ENCODE data around the gene ARPC3. TPM values are rescaled to one million over a fixed set of nuclear protein-coding genes. Genes with fewer than 3 reads are reported as not detected.
A peak's percentile ranks its signal among the peaks of the same experiment; 100 is the strongest.
"Not testable (repeated sequence)": the region's sequence is repeated elsewhere in the genome, so short reads cannot be mapped to it uniquely, and the experiment has no call there.

ARPC3 gene
- total RNA-seq, 4 donors from 2014 or later = 153 to 297 (median 181) TPM

GRCh38 chr12:110453569-110454296, 3.6 kb upstream of the ARPC3 start:
- 90 to 92% methylated on average over 4 of the region's 4 CpGs for WGBS, 2 donors

GRCh38 chr12:110451263-110451662, 1.1 kb upstream of the ARPC3 start:
- Histone ChIP-seq H3K4me3 (no peak overlapping the region), H3K27ac (peak overlapping the region in 1 of 4 donors; percentile 95), H3K4me1 (peaks cover 0 to 33% (median 19%) of the 10 kb centered on the region in 4 donors), H3K27me3 (no peaks in the 10 kb centered on the region), H3K9me3 (no peaks in the 10 kb centered on the region), H3K36me3 (peaks cover 0 to 44% (median 0%) of the 10 kb centered on the region in 3 donors)
- TF ChIP-seq CTCF (IDR thresholded peaks at IDR 0.05) = no peak
- no peak for TF ChIP-seq EP300 (IDR thresholded peaks at IDR 0.05)
- TF ChIP-seq POLR2A (IDR thresholded peaks at IDR 0.05) = no peak
- 69 to 74% methylated on average over 1 of the region's 1 CpG for WGBS, 2 donors
- no peak for DNase-seq (ENCODE audit: low spot score in 2 of 2)

More at GRCh38 chr12:110453569-110454296, 3.6 kb upstream of the ARPC3 start:
- Histone ChIP-seq H3K27ac (no peak overlapping the region), H3K9me3 (no peaks in the 10 kb centered on the region), H3K27me3 (no peaks in the 10 kb centered on the region), H3K4me1 (peaks cover 0 to 11% (median 8%) of the 10 kb centered on the region in 4 donors), H3K36me3 (peaks cover 0 to 58% (median 0%) of the 10 kb centered on the region in 3 donors), H3K4me3 (no peak overlapping the region)
- no peak for DNase-seq (ENCODE audit: low spot score in 2 of 2)
- TF ChIP-seq POLR2A (IDR thresholded peaks at IDR 0.05) = no peak
- TF ChIP-seq CTCF (IDR thresholded peaks at IDR 0.05) = no peak
- no peak for TF ChIP-seq EP300 (IDR thresholded peaks at IDR 0.05)

- H3K27ac ChIP-seq = no peak overlapping the region
- H3K4me1 ChIP-seq = peaks cover 0 to 35% (median 19%) of the 10 kb centered on the region in 4 donors
- TF ChIP-seq CTCF (IDR thresholded peaks at IDR 0.05) = no peak
- TF ChIP-seq POLR2A (IDR thresholded peaks at IDR 0.05) = no peak
- no peak for TF ChIP-seq EP300 (IDR thresholded peaks at IDR 0.05)
- H3K27me3 ChIP-seq = no peaks in the 10 kb centered on the region
- 89 to 95% methylated on average over 3 of the region's 3 CpGs for WGBS, 2 donors
- DNase-seq (ENCODE audit: low spot score in 2 of 2) = no peak
- peaks cover 2 to 70% (median 31%) of the 10 kb centered on the region in 3 donors for H3K36me3 ChIP-seq
- H3K4me3 ChIP-seq = no peak overlapping the region
- H3K9me3 ChIP-seq = no peaks in the 10 kb centered on the region
Measured at GRCh38 chr12:110444455-110444854, 5.7 kb downstream of the ARPC3 start.

GRCh38 chr12:110436231-110436630, 13.9 kb downstream of the ARPC3 start:
- 66% methylated on average over 2 of the region's 2 CpGs for WGBS, 2 donors
- H3K4me1 ChIP-seq = no peaks in the 10 kb centered on the region
- TF ChIP-seq POLR2A (IDR thresholded peaks at IDR 0.05) (no peak), EP300 (IDR thresholded peaks at IDR 0.05) (no peak), CTCF (IDR thresholded peaks at IDR 0.05) (no peak)
- no peak overlapping the region for H3K4me3 ChIP-seq
- no peak for DNase-seq (ENCODE audit: low spot score in 2 of 2)
- H3K27me3 ChIP-seq = no peaks in the 10 kb centered on the region
- H3K9me3 ChIP-seq = no peaks in the 10 kb centered on the region
- H3K27ac ChIP-seq = no peak overlapping the region
- peaks cover 3 to 77% (median 19%) of the 10 kb centered on the region in 3 donors for H3K36me3 ChIP-seq

GRCh38 chr12:110431957-110432587, 18.1 kb downstream of the ARPC3 start:
- Histone ChIP-seq H3K9me3 (no peaks in the 10 kb centered on the region), H3K27me3 (no peaks in the 10 kb centered on the region), H3K4me3 (peak overlapping the region; percentile 17 to 58 (median 42)), H3K36me3 (peaks cover 0 to 36% (median 0%) of the 10 kb centered on the region in 3 donors), H3K4me1 (no peaks in the 10 kb centered on the region), H3K27ac (peak overlapping the region in 3 of 4 donors; percentile 4 to 81 (median 72))
- no peak for TF ChIP-seq EP300 (IDR thresholded peaks at IDR 0.05)
- no peak for TF ChIP-seq POLR2A (IDR thresholded peaks at IDR 0.05)
- TF ChIP-seq CTCF (IDR thresholded peaks at IDR 0.05) = no peak
- DNase-seq (ENCODE audit: low spot score in 2 of 2) = no peak
- 88 to 90% methylated on average over 12 of the region's 12 CpGs for WGBS, 2 donors

- H3K27me3 ChIP-seq; H3K4me1 ChIP-seq; H3K4me3 ChIP-seq; DNase-seq (ENCODE audit: low spot score in 2 of 2); H3K27ac ChIP-seq; H3K9me3 ChIP-seq: not testable (repeated sequence)
- H3K36me3 ChIP-seq = peaks cover 0 to 13% (median 0%) of the 10 kb centered on the region in 3 donors
- WGBS, 2 donors = 85 to 90% methylated on average over 15 of the region's 15 CpGs
Measured at GRCh38 chr12:110429676-110430075, 20.5 kb downstream of the ARPC3 start.
